ENCODE data around the gene USP11.

GRCh38 chrX:47184486-47184885 is 48.3 kb upstream of the USP11 start:
- no peak for TF ChIP-seq POLR2A (IDR thresholded peaks at IDR 0.05; ENCODE audit: low read length)
- no peak for TF ChIP-seq GATA1 (IDR thresholded peaks at IDR 0.05; ENCODE audit: low read depth, low read length)

All from erythroblast (primary cell).